ENCODE measurements around the gene SCN8A. TPM values are rescaled to one million over a fixed set of nuclear protein-coding genes. Genes with fewer than 3 reads are reported as not detected.
"Not testable (repeated sequence)": the region's sequence is repeated elsewhere in the genome, so short reads cannot be mapped to it uniquely, and the experiment has no call there.

The SCN8A gene
- total RNA-seq, 3 donors from 2014 or later, result 0.32 to 5.0 (median 1.6) TPM

GRCh38 chr12:51643951-51644350 is 52.9 kb downstream of the SCN8A start:
- Histone ChIP-seq H3K9me3 (no peaks in the 10 kb centered on the region), H3K27me3 (no peaks in the 10 kb centered on the region), H3K36me3 (no peaks in the 10 kb centered on the region), H3K27ac (no peak overlapping the region), H3K4me1 (no peaks in the 10 kb centered on the region), H3K4me3 (no peak overlapping the region)
- intact Hi-C loops (cut with DNase I; ENCODE audit: low total_unique reads), result loop anchor here (5.0 kb wide), 1 partner anchor 852 kb away; no protein-coding TSS in a partner anchor
- TF ChIP-seq POLR2A (IDR thresholded peaks at IDR 0.05), result no peak
- TF ChIP-seq CTCF (IDR thresholded peaks at IDR 0.05), result no peak
- no peak for TF ChIP-seq POLR2AphosphoS5 (IDR thresholded peaks at IDR 0.05)
- no peak for DNase-seq (ENCODE audit: low spot score in 2 of 2)

GRCh38 chr12:51644691-51645090 is 53.7 kb downstream of the SCN8A start:
- H3K4me1 ChIP-seq; H3K27ac ChIP-seq; H3K27me3 ChIP-seq; H3K9me3 ChIP-seq; H3K36me3 ChIP-seq; H3K4me3 ChIP-seq; DNase-seq (ENCODE audit: low spot score in 2 of 2): not testable (repeated sequence)
- intact Hi-C loops (cut with DNase I; ENCODE audit: low total_unique reads), result loop anchor here (5.0 kb wide), 1 partner anchor 852 kb away; no protein-coding TSS in a partner anchor

- Histone ChIP-seq H3K27ac (no peak overlapping the region), H3K4me3 (no peak overlapping the region), H3K9me3 (peaks cover 0 to 4% of the 10 kb centered on the region in 2 donors), H3K36me3 (no peaks in the 10 kb centered on the region), H3K4me1 (no peaks in the 10 kb centered on the region), H3K27me3 (no peaks in the 10 kb centered on the region)
- TF ChIP-seq CTCF (IDR thresholded peaks at IDR 0.05) (no peak), POLR2A (IDR thresholded peaks at IDR 0.05) (no peak), POLR2AphosphoS5 (IDR thresholded peaks at IDR 0.05) (no peak)
- intact Hi-C loops (cut with DNase I; ENCODE audit: low total_unique reads), result no loop called here
- DNase-seq (ENCODE audit: low spot score in 2 of 2), result no peak
Measured at GRCh38 chr12:51645961-51646360, 54.9 kb downstream of the SCN8A start.

- H3K4me3 ChIP-seq, result no peak overlapping the region
- no peaks in the 10 kb centered on the region for H3K36me3 ChIP-seq
- DNase-seq (ENCODE audit: low spot score in 2 of 2), result no peak
- H3K9me3 ChIP-seq, result peaks cover 0 to 4% of the 10 kb centered on the region in 2 donors
- H3K27me3 ChIP-seq, result no peaks in the 10 kb centered on the region
- intact Hi-C loops (cut with DNase I; ENCODE audit: low total_unique reads), result no loop called here
- H3K4me1 ChIP-seq, result no peaks in the 10 kb centered on the region
- TF ChIP-seq CTCF (IDR thresholded peaks at IDR 0.05), result no peak
- TF ChIP-seq POLR2A (IDR thresholded peaks at IDR 0.05), result no peak
- no peak for TF ChIP-seq POLR2AphosphoS5 (IDR thresholded peaks at IDR 0.05)
- H3K27ac ChIP-seq, result no peak overlapping the region
Measured at GRCh38 chr12:51647647-51648046, 56.6 kb downstream of the SCN8A start.

- no peaks in the 10 kb centered on the region for H3K36me3 ChIP-seq
- H3K4me3 ChIP-seq, result no peak overlapping the region
- intact Hi-C loops (cut with DNase I; ENCODE audit: low total_unique reads), result no loop called here
- TF ChIP-seq POLR2AphosphoS5 (IDR thresholded peaks at IDR 0.05), result no peak
- no peak for TF ChIP-seq CTCF (IDR thresholded peaks at IDR 0.05)
- TF ChIP-seq POLR2A (IDR thresholded peaks at IDR 0.05), result no peak
- H3K4me1 ChIP-seq, result no peaks in the 10 kb centered on the region
- DNase-seq (ENCODE audit: low spot score in 2 of 2), result no peak
- H3K27me3 ChIP-seq, result no peaks in the 10 kb centered on the region
- no peak overlapping the region for H3K27ac ChIP-seq
- H3K9me3 ChIP-seq, result peaks cover 0 to 4% of the 10 kb centered on the region in 2 donors
Measured at GRCh38 chr12:51653431-51653830, 62.4 kb downstream of the SCN8A start.

GRCh38 chr12:51661199-51661598 is 70.2 kb downstream of the SCN8A start:
- Histone ChIP-seq H3K36me3 (no peaks in the 10 kb centered on the region), H3K4me1 (no peaks in the 10 kb centered on the region), H3K9me3 (no peaks in the 10 kb centered on the region), H3K4me3 (no peak overlapping the region), H3K27ac (no peak overlapping the region), H3K27me3 (no peaks in the 10 kb centered on the region)
- TF ChIP-seq POLR2A (IDR thresholded peaks at IDR 0.05) (no peak), POLR2AphosphoS5 (IDR thresholded peaks at IDR 0.05) (no peak), CTCF (IDR thresholded peaks at IDR 0.05) (no peak)
- no peak for DNase-seq (ENCODE audit: low spot score in 2 of 2)
- intact Hi-C loops (cut with DNase I; ENCODE audit: low total_unique reads), result no loop called here

All from breast epithelium (tissue), 4 donors.